Measurements from ENCODE around the gene ACTN1. TPM values are rescaled to one million over a fixed set of nuclear protein-coding genes. Genes with fewer than 3 reads are reported as not detected.

Gene ACTN1
- polyA plus RNA-seq, 3 donors: 41.4 to 75.0 (median 69.4) TPM

DNA sequence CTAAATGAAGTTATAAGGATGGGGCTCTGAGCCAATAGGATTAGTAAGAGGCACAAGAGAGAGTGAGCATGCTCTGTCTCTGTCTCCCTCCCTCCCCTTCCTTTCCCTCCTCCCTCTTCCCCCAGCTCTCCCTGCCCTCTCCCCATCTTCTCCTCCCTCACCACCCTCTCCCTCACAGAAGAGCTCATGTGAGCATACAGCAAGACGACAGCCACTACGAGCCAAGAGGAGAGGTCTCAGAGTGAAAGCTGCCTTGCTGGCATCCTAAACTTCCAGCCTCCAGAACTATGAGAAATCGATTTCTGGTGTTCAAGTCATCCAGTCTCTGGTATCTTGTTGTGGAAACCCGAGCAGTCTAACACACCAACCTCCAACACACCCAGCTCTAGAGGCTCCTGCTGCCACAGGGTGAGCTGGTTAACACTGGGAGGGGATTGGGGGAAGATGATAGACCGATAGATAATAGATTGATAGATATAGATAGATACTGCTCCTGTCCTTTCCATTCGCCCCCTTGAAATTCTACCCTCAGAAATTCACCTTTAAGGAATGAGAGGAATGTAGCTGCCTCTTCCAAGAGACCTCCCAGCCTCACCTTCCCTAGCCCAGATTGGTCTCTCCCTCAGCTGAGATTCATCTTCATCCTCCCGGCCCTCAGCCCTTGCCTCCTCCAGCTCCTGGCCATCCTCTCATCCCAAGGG lies 25.8 kb upstream of the ACTN1 start:
- no peak overlapping the region for H3K27ac ChIP-seq (ENCODE audit: low read depth in 1 of 2, low read length in 2 of 2)
- no peak overlapping the region for H3K4me2 ChIP-seq (replicated peaks; ENCODE audit: extremely low read depth, low read length, poor library complexity, severe bottlenecking)
- H2AFZ ChIP-seq (ENCODE audit: insufficient read depth, low read depth, low read length, poor library complexity, severe bottlenecking): no peak overlapping the region

DNA sequence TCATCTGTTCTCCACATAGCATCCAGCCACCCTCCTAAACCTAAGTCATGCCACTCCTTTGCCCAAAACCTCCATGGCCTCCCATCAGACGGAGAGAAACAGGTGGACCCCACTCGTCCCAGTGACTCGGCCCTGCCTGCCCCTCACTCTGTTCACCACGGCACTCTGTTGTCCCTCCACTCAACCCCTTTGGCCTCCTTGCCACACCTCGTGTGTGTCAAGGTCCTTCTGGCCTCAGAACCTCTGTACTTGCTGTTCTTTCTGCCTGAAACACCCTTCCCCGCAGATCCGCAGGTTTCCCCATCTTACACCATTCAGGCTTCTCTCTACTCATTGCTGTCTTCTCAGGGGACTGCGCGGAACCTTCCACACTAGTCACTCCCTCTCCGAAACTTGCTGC lies 24.5 kb upstream of the ACTN1 start:
- Histone ChIP-seq H3K27me3 (ENCODE audit: control insufficient read depth in 2 of 2, insufficient read depth in 2 of 2, low read length in 2 of 2) (no peaks in the 10 kb centered on the region), H4K20me1 (ENCODE audit: insufficient read depth, low read length) (no peaks in the 10 kb centered on the region), H3K9ac (ENCODE audit: insufficient read depth, low read length, poor library complexity, severe bottlenecking) (no peak overlapping the region), H3K4me2 (replicated peaks; ENCODE audit: extremely low read depth, low read length, poor library complexity, severe bottlenecking) (no peak overlapping the region), H3K36me3 (replicated peaks in 1 of 2; ENCODE audit: control insufficient read depth in 1 of 2, insufficient read depth in 2 of 2, low read length in 2 of 2) (no peaks in the 10 kb centered on the region), H3K4me3 (replicated peaks in 1 of 3; ENCODE audit: low read depth in 2 of 3, low read length in 3 of 3) (no peak overlapping the region), H3K27ac (ENCODE audit: low read depth in 1 of 2, low read length in 2 of 2) (no peak overlapping the region), H3K9me3 (replicated peaks in 1 of 2; ENCODE audit: control insufficient read depth in 1 of 2, insufficient read depth in 1 of 2, low read length in 2 of 2) (no peaks in the 10 kb centered on the region), H3K79me2 (ENCODE audit: insufficient read depth, low read length) (no peaks in the 10 kb centered on the region), H3K4me1 (ENCODE audit: control insufficient read depth in 1 of 2, insufficient read depth in 2 of 2, low read length in 2 of 2) (no peaks in the 10 kb centered on the region), H2AFZ (ENCODE audit: insufficient read depth, low read depth, low read length, poor library complexity, severe bottlenecking) (no peak overlapping the region)
- Mint-ChIP-seq H3K4me3 (no peak overlapping the region), H3K4me1 (peaks cover 10% of the 10 kb centered on the region), H3K36me3 (no peaks in the 10 kb centered on the region), H3K27ac (no peak overlapping the region), H3K9me3 (no peaks in the 10 kb centered on the region), H3K27me3 (ENCODE audit: low read depth in 3 of 3) (peaks cover 0 to 3% (median 1%) of the 10 kb centered on the region in 3 donors)
- intact Hi-C loops (cut with micrococcal nuclease): no loop called here
- TF ChIP-seq, protein P1, sequence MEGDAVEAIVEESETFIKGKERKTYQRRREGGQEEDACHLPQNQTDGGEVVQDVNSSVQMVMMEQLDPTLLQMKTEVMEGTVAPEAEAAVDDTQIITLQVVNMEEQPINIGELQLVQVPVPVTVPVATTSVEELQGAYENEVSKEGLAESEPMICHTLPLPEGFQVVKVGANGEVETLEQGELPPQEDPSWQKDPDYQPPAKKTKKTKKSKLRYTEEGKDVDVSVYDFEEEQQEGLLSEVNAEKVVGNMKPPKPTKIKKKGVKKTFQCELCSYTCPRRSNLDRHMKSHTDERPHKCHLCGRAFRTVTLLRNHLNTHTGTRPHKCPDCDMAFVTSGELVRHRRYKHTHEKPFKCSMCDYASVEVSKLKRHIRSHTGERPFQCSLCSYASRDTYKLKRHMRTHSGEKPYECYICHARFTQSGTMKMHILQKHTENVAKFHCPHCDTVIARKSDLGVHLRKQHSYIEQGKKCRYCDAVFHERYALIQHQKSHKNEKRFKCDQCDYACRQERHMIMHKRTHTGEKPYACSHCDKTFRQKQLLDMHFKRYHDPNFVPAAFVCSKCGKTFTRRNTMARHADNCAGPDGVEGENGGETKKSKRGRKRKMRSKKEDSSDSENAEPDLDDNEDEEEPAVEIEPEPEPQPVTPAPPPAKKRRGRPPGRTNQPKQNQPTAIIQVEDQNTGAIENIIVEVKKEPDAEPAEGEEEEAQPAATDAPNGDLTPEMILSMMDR (IDR thresholded peaks at IDR 0.05): no peak
- DNase-seq: no peak
- 94% methylated on average over 7 of the region's 10 CpGs for WGBS (ENCODE audit: insufficient coverage)

More for the DNA sequence above, 25.8 kb upstream of the ACTN1 start:
- H3K9me3 Mint-ChIP-seq: no peaks in the 10 kb centered on the region
- peaks cover 10% of the 10 kb centered on the region for H3K4me1 Mint-ChIP-seq
- TF ChIP-seq, protein P1 (IDR thresholded peaks at IDR 0.05): no peak
- H3K27me3 Mint-ChIP-seq (ENCODE audit: low read depth in 3 of 3): peaks cover 1 to 3% (median 1%) of the 10 kb centered on the region in 3 donors
- Histone ChIP-seq H3K27me3 (ENCODE audit: control insufficient read depth in 2 of 2, insufficient read depth in 2 of 2, low read length in 2 of 2) (no peaks in the 10 kb centered on the region), H3K9ac (ENCODE audit: insufficient read depth, low read length, poor library complexity, severe bottlenecking) (no peak overlapping the region), H3K79me2 (ENCODE audit: insufficient read depth, low read length) (no peaks in the 10 kb centered on the region), H3K4me3 (replicated peaks in 1 of 3; ENCODE audit: low read depth in 2 of 3, low read length in 3 of 3) (no peak overlapping the region), H3K9me3 (replicated peaks in 1 of 2; ENCODE audit: control insufficient read depth in 1 of 2, insufficient read depth in 1 of 2, low read length in 2 of 2) (no peaks in the 10 kb centered on the region), H3K4me1 (ENCODE audit: control insufficient read depth in 1 of 2, insufficient read depth in 2 of 2, low read length in 2 of 2) (no peaks in the 10 kb centered on the region), H3K36me3 (replicated peaks in 1 of 2; ENCODE audit: control insufficient read depth in 1 of 2, insufficient read depth in 2 of 2, low read length in 2 of 2) (no peaks in the 10 kb centered on the region), H4K20me1 (ENCODE audit: insufficient read depth, low read length) (no peaks in the 10 kb centered on the region)
- 65% methylated on average over 2 of the region's 7 CpGs for WGBS (ENCODE audit: insufficient coverage)
- no peak overlapping the region for H3K4me3 Mint-ChIP-seq
- H3K36me3 Mint-ChIP-seq: no peaks in the 10 kb centered on the region
- intact Hi-C loops (cut with micrococcal nuclease): no loop called here
- H3K27ac Mint-ChIP-seq: no peak overlapping the region
- no peak for DNase-seq

Data from CD14-positive monocyte (primary cell).